ENCODE data around the gene BAG3. TPM values are rescaled to one million over a fixed set of nuclear protein-coding genes. Genes with fewer than 3 reads are reported as not detected.
"Not testable (repeated sequence)": the region's sequence is repeated elsewhere in the genome, so short reads cannot be mapped to it uniquely, and the experiment has no call there.

BAG3 gene
- total and polyA plus RNA-seq, 2 donors from 2014 or later: 42.0 to 54.9 TPM

DNA sequence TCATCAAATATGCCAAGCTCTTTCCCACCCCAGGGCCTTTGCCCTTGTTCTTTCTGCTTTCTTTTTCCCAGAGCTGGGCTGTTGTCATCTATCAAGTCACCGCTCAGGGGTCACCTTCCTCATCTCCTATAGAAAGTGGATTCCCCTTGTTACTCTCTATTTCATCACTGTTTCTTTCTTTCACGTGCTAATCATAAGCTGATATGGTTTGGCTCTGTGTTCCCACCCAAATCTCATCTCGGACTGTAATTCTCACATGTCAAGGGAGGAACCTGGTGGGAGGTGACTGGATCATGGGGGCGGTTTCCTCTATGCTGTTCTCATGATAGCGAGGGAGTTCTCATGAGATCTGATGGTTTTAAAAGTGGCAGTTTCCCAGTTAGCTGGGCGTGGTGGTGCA, 37.4 kb upstream of the BAG3 start:
- FAIRE-seq (no peak), DNase-seq (no peak)
- TF ChIP-seq, protein P1, sequence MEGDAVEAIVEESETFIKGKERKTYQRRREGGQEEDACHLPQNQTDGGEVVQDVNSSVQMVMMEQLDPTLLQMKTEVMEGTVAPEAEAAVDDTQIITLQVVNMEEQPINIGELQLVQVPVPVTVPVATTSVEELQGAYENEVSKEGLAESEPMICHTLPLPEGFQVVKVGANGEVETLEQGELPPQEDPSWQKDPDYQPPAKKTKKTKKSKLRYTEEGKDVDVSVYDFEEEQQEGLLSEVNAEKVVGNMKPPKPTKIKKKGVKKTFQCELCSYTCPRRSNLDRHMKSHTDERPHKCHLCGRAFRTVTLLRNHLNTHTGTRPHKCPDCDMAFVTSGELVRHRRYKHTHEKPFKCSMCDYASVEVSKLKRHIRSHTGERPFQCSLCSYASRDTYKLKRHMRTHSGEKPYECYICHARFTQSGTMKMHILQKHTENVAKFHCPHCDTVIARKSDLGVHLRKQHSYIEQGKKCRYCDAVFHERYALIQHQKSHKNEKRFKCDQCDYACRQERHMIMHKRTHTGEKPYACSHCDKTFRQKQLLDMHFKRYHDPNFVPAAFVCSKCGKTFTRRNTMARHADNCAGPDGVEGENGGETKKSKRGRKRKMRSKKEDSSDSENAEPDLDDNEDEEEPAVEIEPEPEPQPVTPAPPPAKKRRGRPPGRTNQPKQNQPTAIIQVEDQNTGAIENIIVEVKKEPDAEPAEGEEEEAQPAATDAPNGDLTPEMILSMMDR (IDR thresholded peaks at IDR 0.05; ENCODE audit: borderline replicate concordance, extremely low read depth, insufficient read depth): no peak
- no peak overlapping the region for H3K9ac ChIP-seq (ENCODE audit: low read length in 3 of 3)
- H3K9me3 ChIP-seq (ENCODE audit: control insufficient read depth in 2 of 3, insufficient read depth in 1 of 3, low read length in 3 of 3): no peaks in the 10 kb centered on the region
- no peak overlapping the region for H3K4me3 ChIP-seq (ENCODE audit: low read length in 3 of 3)
- H3K4me1 ChIP-seq (ENCODE audit: control insufficient read depth in 2 of 3, insufficient read depth in 2 of 3, low read depth in 1 of 3, low read length in 3 of 3): peaks cover 0 to under 1% (median 0%) of the 10 kb centered on the region in 3 donors
- intact Hi-C loops (cut with DNase I): no loop called here
- no peaks in the 10 kb centered on the region for H3K27me3 ChIP-seq (ENCODE audit: control insufficient read depth, insufficient read depth, low read length)
- no peaks in the 10 kb centered on the region for H3K36me3 ChIP-seq (ENCODE audit: control insufficient read depth in 2 of 3, insufficient read depth in 3 of 3, low read length in 3 of 3)
- no peak overlapping the region for H3K27ac ChIP-seq (ENCODE audit: low read depth in 2 of 2, low read length in 2 of 2)

DNA sequence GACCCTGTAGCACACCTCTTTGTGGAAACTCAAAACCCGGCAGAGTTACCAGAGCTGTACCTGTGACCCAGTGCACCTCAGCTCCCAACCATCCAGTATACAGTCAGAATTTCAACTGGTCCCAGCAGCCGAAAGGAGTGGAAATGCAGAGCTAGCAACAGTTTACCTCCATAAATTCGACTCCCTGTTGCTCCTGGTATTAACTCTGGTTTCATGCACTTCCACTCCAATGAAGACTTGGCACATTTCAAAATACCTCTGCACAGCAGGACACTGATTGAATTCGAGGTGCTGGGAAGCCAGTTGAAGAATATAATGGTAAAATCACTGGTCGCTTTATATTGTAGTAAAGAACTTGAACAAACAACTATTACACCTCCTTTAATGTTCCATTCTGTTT, 36.5 kb upstream of the BAG3 start:
- Histone ChIP-seq H3K4me1 (ENCODE audit: control insufficient read depth in 2 of 3, insufficient read depth in 2 of 3, low read depth in 1 of 3, low read length in 3 of 3) (no peaks in the 10 kb centered on the region), H3K9ac (ENCODE audit: low read length in 3 of 3) (no peak overlapping the region), H3K27ac (ENCODE audit: low read depth in 2 of 2, low read length in 2 of 2) (no peak overlapping the region), H3K9me3 (ENCODE audit: control insufficient read depth in 2 of 3, insufficient read depth in 1 of 3, low read length in 3 of 3) (no peaks in the 10 kb centered on the region), H3K36me3 (ENCODE audit: control insufficient read depth in 2 of 3, insufficient read depth in 3 of 3, low read length in 3 of 3) (no peaks in the 10 kb centered on the region), H3K27me3 (ENCODE audit: control insufficient read depth, insufficient read depth, low read length) (no peaks in the 10 kb centered on the region), H3K4me3 (ENCODE audit: low read length in 3 of 3) (no peak overlapping the region)
- DNase-seq (no peak), FAIRE-seq (no peak)
- TF ChIP-seq, protein P1 (IDR thresholded peaks at IDR 0.05; ENCODE audit: borderline replicate concordance, extremely low read depth, insufficient read depth): no peak
- intact Hi-C loops (cut with DNase I): no loop called here

DNA sequence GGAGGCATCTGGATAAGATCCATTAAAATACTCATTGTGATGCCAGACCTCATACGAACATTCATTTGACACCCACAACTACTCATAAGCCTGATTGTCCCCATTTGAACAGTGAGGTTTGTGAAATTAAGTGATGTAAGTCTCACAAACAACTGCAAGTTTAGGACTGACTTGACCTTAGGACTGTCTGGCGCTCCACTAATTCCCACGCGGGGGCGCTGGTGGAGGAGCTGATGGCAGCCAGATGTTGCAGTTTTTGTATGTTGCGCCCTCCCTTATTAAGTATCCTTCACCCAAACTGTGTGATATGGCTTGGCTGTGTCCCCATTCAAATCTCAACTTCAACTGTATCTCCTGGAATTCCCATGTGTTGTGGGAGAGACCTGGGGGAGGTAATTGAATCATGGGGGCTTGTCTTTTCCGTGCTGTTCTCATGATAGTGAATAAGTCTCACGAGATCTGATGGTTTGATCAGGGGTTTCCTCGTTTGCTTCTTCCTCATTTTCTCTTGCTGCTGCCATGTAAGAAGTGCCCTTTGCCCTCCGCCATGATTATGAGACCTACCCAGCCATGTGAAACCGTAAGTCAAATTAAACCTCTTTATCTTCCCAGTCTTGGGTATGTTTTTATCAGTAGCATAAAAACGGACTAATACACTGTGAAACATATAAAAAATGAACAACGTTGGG, 34.2 kb upstream of the BAG3 start:
- FAIRE-seq: no peak
- peak in 1 of 5 donors; percentile 46 for DNase-seq
- Histone ChIP-seq H3K9ac (ENCODE audit: low read length in 3 of 3) (no peak overlapping the region), H3K9me3 (ENCODE audit: control insufficient read depth in 2 of 3, insufficient read depth in 1 of 3, low read length in 3 of 3) (no peaks in the 10 kb centered on the region), H3K4me3 (ENCODE audit: low read length in 3 of 3) (no peak overlapping the region), H3K27ac (ENCODE audit: low read depth in 2 of 2, low read length in 2 of 2) (no peak overlapping the region), H3K4me1 (ENCODE audit: control insufficient read depth in 2 of 3, insufficient read depth in 2 of 3, low read depth in 1 of 3, low read length in 3 of 3) (no peaks in the 10 kb centered on the region), H3K27me3 (ENCODE audit: control insufficient read depth, insufficient read depth, low read length) (no peaks in the 10 kb centered on the region), H3K36me3 (ENCODE audit: control insufficient read depth in 2 of 3, insufficient read depth in 3 of 3, low read length in 3 of 3) (no peaks in the 10 kb centered on the region)
- TF ChIP-seq, protein P1 (IDR thresholded peaks at IDR 0.05; ENCODE audit: borderline replicate concordance, extremely low read depth, insufficient read depth): peak; percentile 36
- intact Hi-C loops (cut with DNase I): no loop called here

DNA sequence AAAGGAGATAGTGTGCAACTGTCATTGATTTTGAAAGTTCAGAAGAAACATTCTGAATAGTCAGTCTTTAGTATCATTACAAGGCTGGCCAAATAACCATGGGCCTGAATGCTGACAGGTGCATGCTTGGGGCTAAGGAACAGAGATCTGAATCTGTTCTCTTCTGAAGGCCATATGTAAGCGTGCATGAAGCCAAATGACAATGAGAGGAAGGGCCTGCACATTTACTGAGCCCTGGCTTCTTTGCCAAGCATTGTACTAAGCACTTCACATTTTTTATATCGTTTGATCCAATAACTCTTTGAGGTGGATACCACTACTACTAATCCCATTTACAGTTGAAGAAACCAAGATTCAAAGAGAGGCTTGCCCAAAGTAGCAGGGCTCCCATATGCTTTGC, 32.0 kb upstream of the BAG3 start:
- Histone ChIP-seq H3K36me3 (ENCODE audit: control insufficient read depth in 2 of 3, insufficient read depth in 3 of 3, low read length in 3 of 3) (no peaks in the 10 kb centered on the region), H3K4me3 (ENCODE audit: low read length in 3 of 3) (no peak overlapping the region), H3K27me3 (ENCODE audit: control insufficient read depth, insufficient read depth, low read length) (no peaks in the 10 kb centered on the region), H3K27ac (ENCODE audit: low read depth in 2 of 2, low read length in 2 of 2) (no peak overlapping the region), H3K9me3 (ENCODE audit: control insufficient read depth in 2 of 3, insufficient read depth in 1 of 3, low read length in 3 of 3) (no peaks in the 10 kb centered on the region), H3K9ac (ENCODE audit: low read length in 3 of 3) (no peak overlapping the region), H3K4me1 (ENCODE audit: control insufficient read depth in 2 of 3, insufficient read depth in 2 of 3, low read depth in 1 of 3, low read length in 3 of 3) (no peaks in the 10 kb centered on the region)
- FAIRE-seq (no peak), DNase-seq (no peak)
- intact Hi-C loops (cut with DNase I): no loop called here
- TF ChIP-seq, protein P1 (IDR thresholded peaks at IDR 0.05; ENCODE audit: borderline replicate concordance, extremely low read depth, insufficient read depth): no peak

DNA sequence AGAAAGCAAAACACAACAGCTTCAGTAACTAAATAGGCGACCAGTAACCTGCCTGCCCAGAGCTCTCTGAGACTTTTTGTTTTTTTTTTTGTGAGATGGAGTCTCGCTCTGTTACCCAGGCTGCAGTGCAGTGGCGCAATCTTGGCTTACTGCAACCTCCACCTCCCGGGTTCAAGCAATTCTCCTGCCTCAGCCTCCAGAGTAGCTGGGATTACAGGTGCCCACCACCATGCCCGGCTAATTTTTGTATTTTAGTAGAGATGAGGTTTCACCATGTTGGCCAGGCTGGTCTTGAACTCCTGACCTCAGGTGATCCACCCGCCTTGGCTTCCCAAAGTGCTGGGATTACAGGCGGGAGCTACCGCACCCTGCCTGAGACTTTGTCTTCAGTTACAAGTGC, 31.4 kb upstream of the BAG3 start:
- DNase-seq; H3K27me3 ChIP-seq (ENCODE audit: control insufficient read depth, insufficient read depth, low read length); H3K27ac ChIP-seq (ENCODE audit: low read depth in 2 of 2, low read length in 2 of 2); H3K9me3 ChIP-seq (ENCODE audit: control insufficient read depth in 2 of 3, insufficient read depth in 1 of 3, low read length in 3 of 3); intact Hi-C loops (cut with DNase I); H3K4me1 ChIP-seq (ENCODE audit: control insufficient read depth in 2 of 3, insufficient read depth in 2 of 3, low read depth in 1 of 3, low read length in 3 of 3); H3K9ac ChIP-seq (ENCODE audit: low read length in 3 of 3); H3K4me3 ChIP-seq (ENCODE audit: low read length in 3 of 3); FAIRE-seq; H3K36me3 ChIP-seq (ENCODE audit: control insufficient read depth in 2 of 3, insufficient read depth in 3 of 3, low read length in 3 of 3): not testable (repeated sequence)

Measured in kidney (tissue), 14 donors.